ENCODE results near the gene TTF1.

The TTF1 gene

GRCh38 chr9:132434881-132435280, 28.2 kb upstream of the TTF1 start:
- no peak overlapping the region for H3K9ac ChIP-seq (ENCODE audit: low read depth, low read length)
- H3K36me3 ChIP-seq (ENCODE audit: insufficient read depth, low read length), result no peaks in the 10 kb centered on the region
- no peak overlapping the region for H3K27ac ChIP-seq (ENCODE audit: low read depth, low read length)
- H3K27me3 ChIP-seq (ENCODE audit: insufficient read depth, low read length), result no peaks in the 10 kb centered on the region; the same call in 1 of the 2 replicates
- no peak overlapping the region for H3K4me3 ChIP-seq (ENCODE audit: low read length)
- H3K9me3 ChIP-seq (ENCODE audit: insufficient read depth, low read depth, low read length), result no peaks in the 10 kb centered on the region
- peaks cover 14% of the 10 kb centered on the region for H3K4me1 ChIP-seq (ENCODE audit: insufficient read depth, low read length)
- 69% methylated on average over 8 of the region's 10 CpGs for WGBS

DNA sequence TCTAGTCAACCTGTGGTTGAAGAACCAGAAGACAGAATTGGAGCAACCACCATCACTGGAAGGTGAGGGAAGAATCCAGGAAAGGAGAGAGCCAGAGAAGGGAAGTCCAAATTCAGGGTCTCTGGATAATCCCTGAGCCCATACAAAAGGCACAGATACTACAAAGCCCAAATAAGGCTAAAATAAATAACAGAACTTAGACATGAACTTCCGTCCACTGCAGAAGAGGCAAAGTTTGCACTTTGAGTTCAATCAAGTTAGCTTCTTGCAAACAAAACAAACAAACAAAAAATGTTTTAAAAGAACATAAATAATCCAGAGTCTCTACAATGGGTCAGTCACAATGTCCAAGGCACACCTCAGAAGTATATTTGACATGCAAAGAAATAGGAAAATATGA, 24.4 kb upstream of the TTF1 start:
- WGBS, result 76% methylated on average over 1 of the region's 1 CpG
- H3K4me1 ChIP-seq (ENCODE audit: insufficient read depth, low read length), result peaks cover 24% of the 10 kb centered on the region

GRCh38 chr9:132426639-132427414, 20.2 kb upstream of the TTF1 start:
- Histone ChIP-seq H3K9me3 (ENCODE audit: insufficient read depth, low read depth, low read length) (no peaks in the 10 kb centered on the region), H3K4me3 (ENCODE audit: low read length) (no peak overlapping the region), H3K27ac (ENCODE audit: low read depth, low read length) (no peak overlapping the region), H3K4me1 (ENCODE audit: insufficient read depth, low read length) (peaks cover 27% of the 10 kb centered on the region), H3K36me3 (ENCODE audit: insufficient read depth, low read length) (no peaks in the 10 kb centered on the region), H3K27me3 (ENCODE audit: insufficient read depth, low read length) (peaks cover 48% of the 10 kb centered on the region), H3K9ac (ENCODE audit: low read depth, low read length) (no peak overlapping the region)
- WGBS, result 78% methylated on average over 15 of the region's 17 CpGs

More for the DNA sequence above, 24.4 kb upstream of the TTF1 start:
- Histone ChIP-seq H3K27me3 (ENCODE audit: insufficient read depth, low read length) (peaks cover 12% of the 10 kb centered on the region), H3K4me3 (ENCODE audit: low read length) (no peak overlapping the region), H3K27ac (ENCODE audit: low read depth, low read length) (no peak overlapping the region), H3K36me3 (ENCODE audit: insufficient read depth, low read length) (no peaks in the 10 kb centered on the region), H3K9me3 (ENCODE audit: insufficient read depth, low read depth, low read length) (no peaks in the 10 kb centered on the region), H3K9ac (ENCODE audit: low read depth, low read length) (no peak overlapping the region)

DNA sequence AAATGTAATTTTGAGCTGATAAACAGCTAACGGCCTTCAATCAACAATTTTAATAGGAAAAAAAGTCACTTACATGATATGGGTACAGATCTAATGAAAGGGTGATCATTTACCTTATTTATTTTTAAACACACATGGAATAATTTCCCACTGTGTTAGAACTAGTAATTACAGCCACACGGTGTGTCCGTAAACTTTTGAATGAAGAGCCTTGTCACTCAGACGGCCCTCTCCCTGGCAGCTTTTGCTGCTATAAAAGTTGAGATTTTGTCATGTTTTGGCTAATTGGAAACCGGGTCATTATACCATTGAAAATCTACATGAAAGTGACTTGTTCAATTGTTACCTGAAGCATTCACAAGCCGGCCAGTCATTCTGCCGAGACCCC, 19.0 kb upstream of the TTF1 start:
- Histone ChIP-seq H3K36me3 (ENCODE audit: insufficient read depth, low read length) (no peaks in the 10 kb centered on the region), H3K27ac (ENCODE audit: low read depth, low read length) (peak overlapping the region; percentile 6; the same call in 1 of the 2 replicates), H3K27me3 (ENCODE audit: insufficient read depth, low read length) (peaks cover 51% of the 10 kb centered on the region), H3K9me3 (ENCODE audit: insufficient read depth, low read depth, low read length) (no peaks in the 10 kb centered on the region), H3K4me3 (ENCODE audit: low read length) (no peak overlapping the region), H3K4me1 (ENCODE audit: insufficient read depth, low read length) (peaks cover 27% of the 10 kb centered on the region), H3K9ac (ENCODE audit: low read depth, low read length) (no peak overlapping the region)
- WGBS, result 27% methylated on average over 6 of the region's 7 CpGs

DNA sequence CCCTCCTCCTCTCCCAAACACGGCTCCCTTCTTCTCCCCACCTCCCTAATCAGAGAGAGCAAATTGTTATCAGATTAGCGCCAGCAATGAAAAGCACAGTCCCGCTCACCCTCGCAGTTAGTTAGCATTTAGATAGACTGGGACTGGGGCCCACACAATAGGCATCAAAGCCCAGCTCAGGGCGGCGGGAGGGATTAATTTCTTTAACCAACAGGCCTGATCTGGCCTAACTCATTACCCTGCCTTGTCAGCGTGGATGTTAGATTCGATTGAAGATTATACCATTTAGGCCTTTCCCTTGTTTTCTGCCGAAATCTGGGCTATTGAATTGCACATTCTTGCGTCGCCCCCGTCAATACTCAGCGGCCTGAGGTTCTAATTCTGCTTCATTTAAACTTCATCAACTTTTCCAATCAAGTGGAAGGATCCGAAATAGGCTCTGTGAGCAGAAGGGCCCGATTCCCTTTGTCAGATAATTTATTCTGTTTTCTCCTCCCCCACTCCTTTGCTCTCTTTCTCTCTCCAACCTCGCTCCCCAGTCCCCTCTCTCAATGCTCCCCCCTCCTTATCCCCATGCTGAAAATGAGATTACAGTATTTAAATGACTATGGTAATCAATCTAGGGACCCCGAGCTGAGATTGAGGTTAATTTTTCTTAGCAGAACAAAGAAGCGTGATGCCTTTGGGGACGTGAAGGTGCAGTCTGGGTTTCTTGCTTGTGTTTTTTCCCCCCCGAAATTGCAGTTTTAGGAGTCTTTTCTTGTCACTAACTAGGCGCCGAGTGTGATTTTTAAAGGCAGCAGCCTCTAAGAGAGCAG, 18.4 kb upstream of the TTF1 start:
- Histone ChIP-seq H3K4me1 (ENCODE audit: insufficient read depth, low read length) (peaks cover 27% of the 10 kb centered on the region), H3K9ac (ENCODE audit: low read depth, low read length) (no peak overlapping the region), H3K27ac (ENCODE audit: low read depth, low read length) (peak overlapping the region; percentile 6; the same call in 1 of the 2 replicates), H3K27me3 (ENCODE audit: insufficient read depth, low read length) (peaks cover 51% of the 10 kb centered on the region), H3K4me3 (ENCODE audit: low read length) (peak overlapping the region; percentile 32), H3K9me3 (ENCODE audit: insufficient read depth, low read depth, low read length) (no peaks in the 10 kb centered on the region), H3K36me3 (ENCODE audit: insufficient read depth, low read length) (no peaks in the 10 kb centered on the region)
- 20% methylated on average over 22 of the region's 22 CpGs for WGBS

- H3K27me3 ChIP-seq (ENCODE audit: insufficient read depth, low read length), result peaks cover 51% of the 10 kb centered on the region
- WGBS, result 90% methylated on average over 5 of the region's 5 CpGs
- H3K4me3 ChIP-seq (ENCODE audit: low read length), result no peak overlapping the region
- H3K27ac ChIP-seq (ENCODE audit: low read depth, low read length), result no peak overlapping the region
- H3K9ac ChIP-seq (ENCODE audit: low read depth, low read length), result no peak overlapping the region
- H3K4me1 ChIP-seq (ENCODE audit: insufficient read depth, low read length), result peaks cover 27% of the 10 kb centered on the region
- H3K9me3 ChIP-seq (ENCODE audit: insufficient read depth, low read depth, low read length), result no peaks in the 10 kb centered on the region
- H3K36me3 ChIP-seq (ENCODE audit: insufficient read depth, low read length), result no peaks in the 10 kb centered on the region
Observed at GRCh38 chr9:132423503-132423902, 16.9 kb upstream of the TTF1 start.

- H3K9me3 ChIP-seq (ENCODE audit: insufficient read depth, low read depth, low read length), result no peaks in the 10 kb centered on the region
Observed at GRCh38 chr9:132422574-132422973, 15.9 kb upstream of the TTF1 start.

DNA sequence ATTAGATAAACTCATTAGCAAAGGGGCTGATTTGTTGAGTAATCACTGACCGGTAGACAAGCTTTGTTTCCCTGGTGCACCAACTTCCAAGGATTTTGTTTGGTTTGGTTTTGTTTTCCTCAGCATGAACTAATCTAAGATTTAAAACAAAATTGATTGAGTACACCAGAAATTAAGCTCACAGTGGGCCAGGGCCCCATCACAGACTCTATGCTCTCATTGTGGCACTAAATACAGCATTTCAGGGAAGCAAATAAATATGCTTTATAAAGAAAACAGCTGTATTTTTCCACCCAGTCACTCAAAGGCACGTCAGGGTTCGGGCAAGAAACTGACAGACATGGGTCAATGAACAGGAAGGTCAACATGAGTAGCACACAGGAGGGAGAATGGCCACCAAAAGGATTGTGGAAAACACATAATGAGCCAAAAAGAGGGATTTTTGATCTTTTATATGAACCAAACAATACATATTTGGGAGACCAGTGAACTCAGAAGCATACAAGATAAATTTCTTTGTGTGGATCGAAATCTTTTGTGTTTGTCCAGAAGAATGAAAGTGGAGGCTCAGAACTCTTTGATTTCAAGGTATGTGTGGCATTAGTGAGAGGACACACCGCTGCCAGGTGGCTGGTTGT, 12.2 kb upstream of the TTF1 start:
- no peaks in the 10 kb centered on the region for H3K36me3 ChIP-seq (ENCODE audit: insufficient read depth, low read length)
- H3K4me3 ChIP-seq (ENCODE audit: low read length), result no peak overlapping the region
- H3K9me3 ChIP-seq (ENCODE audit: insufficient read depth, low read depth, low read length), result no peaks in the 10 kb centered on the region
- 81% methylated on average over 5 of the region's 5 CpGs for WGBS
- no peak overlapping the region for H3K9ac ChIP-seq (ENCODE audit: low read depth, low read length)
- no peak overlapping the region for H3K27ac ChIP-seq (ENCODE audit: low read depth, low read length)
- H3K27me3 ChIP-seq (ENCODE audit: insufficient read depth, low read length), result peaks cover 41% of the 10 kb centered on the region
- H3K4me1 ChIP-seq (ENCODE audit: insufficient read depth, low read length), result peaks cover 20% of the 10 kb centered on the region

More at GRCh38 chr9:132422574-132422973, 15.9 kb upstream of the TTF1 start:
- H3K4me3 ChIP-seq (ENCODE audit: low read length), result no peak overlapping the region
- no peak overlapping the region for H3K27ac ChIP-seq (ENCODE audit: low read depth, low read length)
- H3K9ac ChIP-seq (ENCODE audit: low read depth, low read length), result no peak overlapping the region
- H3K36me3 ChIP-seq (ENCODE audit: insufficient read depth, low read length), result no peaks in the 10 kb centered on the region
- 69% methylated on average over 5 of the region's 5 CpGs for WGBS
- H3K27me3 ChIP-seq (ENCODE audit: insufficient read depth, low read length), result peaks cover 51% of the 10 kb centered on the region
- peaks cover 27% of the 10 kb centered on the region for H3K4me1 ChIP-seq (ENCODE audit: insufficient read depth, low read length)

- Histone ChIP-seq H3K9me3 (ENCODE audit: insufficient read depth, low read depth, low read length) (no peaks in the 10 kb centered on the region), H3K4me1 (ENCODE audit: insufficient read depth, low read length) (peaks cover 20% of the 10 kb centered on the region), H3K9ac (ENCODE audit: low read depth, low read length) (peak overlapping the region; percentile 35; the same call in 1 of the 2 replicates), H3K36me3 (ENCODE audit: insufficient read depth, low read length) (no peaks in the 10 kb centered on the region), H3K27me3 (ENCODE audit: insufficient read depth, low read length) (peaks cover 44% of the 10 kb centered on the region), H3K27ac (ENCODE audit: low read depth, low read length) (no peak overlapping the region), H3K4me3 (ENCODE audit: low read length) (no peak overlapping the region)
- 37% methylated on average over 12 of the region's 12 CpGs for WGBS
Observed at GRCh38 chr9:132415181-132415580, 8.5 kb upstream of the TTF1 start.

DNA sequence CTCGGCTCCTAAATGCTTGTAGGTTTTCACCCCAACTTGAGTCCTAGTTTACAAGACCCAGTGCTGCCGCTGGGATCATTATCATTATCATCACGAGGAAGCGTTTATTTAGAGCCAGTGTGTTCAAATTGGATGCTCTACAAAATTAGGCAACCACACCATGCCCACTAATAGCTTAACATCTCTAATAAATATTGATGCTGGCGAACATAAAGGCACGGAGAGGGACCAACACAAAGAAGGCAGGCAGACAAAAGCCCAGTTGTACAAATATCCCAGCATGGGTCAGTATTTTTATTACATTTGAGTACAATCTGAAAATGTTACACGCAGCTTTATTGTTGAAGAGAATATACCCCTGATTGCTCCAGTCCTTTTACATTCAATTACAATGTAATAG, 8.1 kb upstream of the TTF1 start:
- WGBS, result 79% methylated on average over 6 of the region's 7 CpGs
- H3K9ac ChIP-seq (ENCODE audit: low read depth, low read length), result no peak overlapping the region
- peaks cover 20% of the 10 kb centered on the region for H3K4me1 ChIP-seq (ENCODE audit: insufficient read depth, low read length)
- peaks cover 49% of the 10 kb centered on the region for H3K27me3 ChIP-seq (ENCODE audit: insufficient read depth, low read length)
- no peaks in the 10 kb centered on the region for H3K36me3 ChIP-seq (ENCODE audit: insufficient read depth, low read length)
- H3K27ac ChIP-seq (ENCODE audit: low read depth, low read length), result no peak overlapping the region
- no peaks in the 10 kb centered on the region for H3K9me3 ChIP-seq (ENCODE audit: insufficient read depth, low read depth, low read length)
- no peak overlapping the region for H3K4me3 ChIP-seq (ENCODE audit: low read length)

DNA sequence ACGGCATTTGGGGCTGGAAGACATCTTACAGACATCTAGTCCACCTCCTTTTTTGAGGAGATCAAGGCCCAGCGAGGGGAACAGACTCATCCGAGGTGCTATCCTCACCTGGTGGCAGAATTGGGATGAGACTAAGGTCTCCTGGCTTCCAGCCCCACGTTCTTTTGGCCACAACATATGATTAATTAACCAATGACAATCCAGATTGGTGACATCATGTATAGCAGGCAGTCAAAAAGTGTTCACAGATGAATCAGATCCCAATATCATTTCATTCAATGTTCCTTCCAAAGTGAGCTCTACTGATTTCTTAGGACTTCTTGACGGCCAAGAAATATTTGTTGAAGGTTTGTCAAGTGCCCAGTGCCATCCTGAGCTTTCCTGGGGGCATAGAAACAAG, 7.3 kb upstream of the TTF1 start:
- Histone ChIP-seq H3K9ac (ENCODE audit: low read depth, low read length) (no peak overlapping the region), H3K9me3 (ENCODE audit: insufficient read depth, low read depth, low read length) (no peaks in the 10 kb centered on the region), H3K4me3 (ENCODE audit: low read length) (no peak overlapping the region), H3K36me3 (ENCODE audit: insufficient read depth, low read length) (no peaks in the 10 kb centered on the region), H3K4me1 (ENCODE audit: insufficient read depth, low read length) (peaks cover 20% of the 10 kb centered on the region), H3K27me3 (ENCODE audit: insufficient read depth, low read length) (peaks cover 57% of the 10 kb centered on the region), H3K27ac (ENCODE audit: low read depth, low read length) (no peak overlapping the region)
- WGBS, result 87% methylated on average over 5 of the region's 5 CpGs

Measured in HUES64 (cell line).